OCI-LY1 (cell line): ENCODE measurements around the gene IL33.

ENCODE experiments used
- H2AFZ ChIP-seq: fragments of 200-600 bp; sonication (generic), shearing (Covaris generic); 2 replicates; pipeline ENCODE4 v1.6.0; 2014; ENCODE audit warnings: antibody characterized with exemption, mild to moderate bottlenecking, low read length
- H3F3A ChIP-seq: fragments of 200-600 bp; sonication (generic), shearing (Covaris generic); 2 replicates; pipeline ENCODE4 v1.6.0; 2014; ENCODE audit warnings: mild to moderate bottlenecking, antibody characterized with exemption, low read length, moderate library complexity; ENCODE audit not compliant: insufficient read depth
- H3K27ac ChIP-seq: fragments of 200-600 bp; sonication (generic); 2 replicates; pipeline ENCODE4 v1.5.1; 2014; ENCODE audit warnings: low read length, mixed run types, mild to moderate bottlenecking, low read depth; ENCODE audit not compliant: poor library complexity, severe bottlenecking
- H3K27me3 ChIP-seq: fragments of 200-600 bp; sonication (generic); 2 replicates; pipeline ENCODE4 v1.6.0; 2014; ENCODE audit warnings: antibody characterized with exemption, mild to moderate bottlenecking, low read length, moderate library complexity; ENCODE audit not compliant: insufficient read depth
- H3K36me3 ChIP-seq: fragments of 200-600 bp; sonication (generic); 2 replicates; pipeline ENCODE4 v1.6.1; 2014; ENCODE audit warnings: mild to moderate bottlenecking, antibody characterized with exemption, low read length, moderate library complexity, mixed read lengths; ENCODE audit not compliant: insufficient read depth
- H3K4me1 ChIP-seq: fragments of 200-600 bp; sonication (generic); 2 replicates; pipeline ENCODE4 v1.5.1; 2014; ENCODE audit warnings: mild to moderate bottlenecking, low read length, moderate library complexity; ENCODE audit not compliant: insufficient read depth, severe bottlenecking
- H3K4me2 ChIP-seq: fragments of 200-600 bp; sonication (generic), shearing (Covaris generic); 2 replicates; pipeline ENCODE4 v1.6.1; 2014; ENCODE audit warnings: low read length
- H3K4me3 ChIP-seq: fragments of 200-600 bp; sonication (generic); 2 replicates; pipeline ENCODE4 v1.5.1; 2014; ENCODE audit warnings: low read length, low read depth, mild to moderate bottlenecking, mixed read lengths; ENCODE audit not compliant: poor library complexity, severe bottlenecking
- H3K79me2 ChIP-seq: fragments of 200-600 bp; shearing (Covaris generic); 2 replicates; pipeline ENCODE4 v1.6.1; 2016; ENCODE audit warnings: mixed run types, low read length, mixed read lengths; ENCODE audit not compliant: insufficient read depth
- H3K9ac ChIP-seq: fragments of 200-600 bp; sonication (generic), shearing (Covaris generic); 2 replicates; pipeline ENCODE4 v1.6.1; 2014; ENCODE audit warnings: mild to moderate bottlenecking, low read length, mixed read lengths
- H3K9me2 ChIP-seq: fragments of 200-600 bp; sonication (generic), shearing (Covaris generic); 2 replicates; pipeline ENCODE4 v1.6.1; 2014; ENCODE audit warnings: low read depth, mild to moderate bottlenecking, low read length, mixed read lengths
- H3K9me3 ChIP-seq: fragments of 200-600 bp; shearing (Covaris generic); 2 replicates; pipeline ENCODE4 v1.6.1; 2014; ENCODE audit warnings: low read length, mixed read lengths
- H4K20me1 ChIP-seq: fragments of 200-600 bp; sonication (generic), shearing (Covaris generic); 2 replicates; pipeline ENCODE4 v1.6.0; 2016; ENCODE audit warnings: mild to moderate bottlenecking, low read length; ENCODE audit not compliant: insufficient read depth
- CTCF ChIP-seq: fragments of 200-600 bp; sonication (generic), shearing (Covaris generic); IDR thresholded peaks from 2 replicates; pipeline ENCODE4 v1.5.1; 2017; ENCODE audit warnings: mild to moderate bottlenecking, antibody characterized with exemption, low read length, moderate library complexity, mixed read lengths
- EZH2 ChIP-seq: fragments of 200-600 bp; sonication (generic), shearing (Covaris generic); IDR thresholded peaks from 2 replicates; pipeline ENCODE4 v1.8.0; 2017; ENCODE audit warnings: borderline replicate concordance, mixed run types, mild to moderate bottlenecking, antibody characterized with exemption, low read length, moderate library complexity, mixed read lengths

IL33 gene

DNA sequence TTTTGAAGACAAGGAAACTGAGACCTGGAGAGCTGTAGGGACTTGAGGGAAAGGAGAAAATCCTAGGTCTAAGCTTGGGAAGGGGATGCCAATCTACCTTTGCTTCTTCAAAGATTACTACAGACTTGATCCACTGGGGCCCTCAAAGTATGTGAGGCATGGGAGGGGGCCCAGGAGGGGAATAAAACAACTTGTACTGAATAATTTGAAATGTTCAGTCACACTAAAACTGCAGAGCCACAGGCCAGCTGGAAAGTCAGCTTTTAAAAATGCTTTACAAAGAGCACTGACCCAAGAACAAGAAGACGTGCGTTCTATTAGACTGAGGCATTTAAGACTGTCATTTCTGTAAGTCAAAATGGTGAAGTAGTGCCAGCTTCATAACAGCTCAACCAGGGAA lies 13.6 kb downstream of the IL33 start:
- Histone ChIP-seq H3K36me3 (no peaks in the 10 kb centered on the region), H3K79me2 (no peaks in the 10 kb centered on the region), H4K20me1 (no peaks in the 10 kb centered on the region), H3K4me1 (no peaks in the 10 kb centered on the region), H3K9me2 (no peaks in the 10 kb centered on the region), H3K4me3 (no peak overlapping the region), H3K27ac (no peak overlapping the region), H3K4me2 (no peak overlapping the region), H2AFZ (no peak overlapping the region), H3K9ac (no peak overlapping the region), H3K27me3 (no peaks in the 10 kb centered on the region), H3F3A (no peaks in the 10 kb centered on the region), H3K9me3 (no peaks in the 10 kb centered on the region)
- TF ChIP-seq CTCF = no peak
- TF ChIP-seq EZH2 = no peak

DNA sequence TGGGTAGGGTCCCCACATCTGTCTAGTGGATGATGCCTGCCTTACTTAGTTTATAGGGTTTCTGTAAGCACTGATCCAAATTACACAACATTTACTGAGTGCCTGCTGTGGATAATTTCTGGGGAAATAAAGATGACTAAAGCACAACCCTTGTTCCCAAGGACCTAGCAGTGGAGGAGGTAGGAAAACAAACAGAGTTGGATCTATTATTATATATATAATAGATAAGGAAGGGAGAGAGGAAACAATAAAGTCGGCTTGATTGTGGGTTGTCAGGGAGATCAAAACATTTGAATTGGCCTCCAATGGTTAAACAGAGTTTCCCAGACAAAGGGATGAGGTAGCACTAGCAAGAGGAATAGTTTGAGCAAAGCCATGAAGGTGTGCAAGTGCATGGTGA lies 14.0 kb downstream of the IL33 start:
- no peaks in the 10 kb centered on the region for H3K9me3 ChIP-seq
- H3K4me3 ChIP-seq = no peak overlapping the region
- TF ChIP-seq EZH2 (no peak), CTCF (no peak)
- no peaks in the 10 kb centered on the region for H3K9me2 ChIP-seq
- H3K4me2 ChIP-seq = no peak overlapping the region
- no peak overlapping the region for H3K9ac ChIP-seq
- H3K36me3 ChIP-seq = no peaks in the 10 kb centered on the region
- H3K27ac ChIP-seq = no peak overlapping the region
- H3F3A ChIP-seq = no peaks in the 10 kb centered on the region
- no peaks in the 10 kb centered on the region for H3K27me3 ChIP-seq
- H3K4me1 ChIP-seq = no peaks in the 10 kb centered on the region
- no peak overlapping the region for H2AFZ ChIP-seq
- no peaks in the 10 kb centered on the region for H4K20me1 ChIP-seq
- H3K79me2 ChIP-seq = no peaks in the 10 kb centered on the region

DNA sequence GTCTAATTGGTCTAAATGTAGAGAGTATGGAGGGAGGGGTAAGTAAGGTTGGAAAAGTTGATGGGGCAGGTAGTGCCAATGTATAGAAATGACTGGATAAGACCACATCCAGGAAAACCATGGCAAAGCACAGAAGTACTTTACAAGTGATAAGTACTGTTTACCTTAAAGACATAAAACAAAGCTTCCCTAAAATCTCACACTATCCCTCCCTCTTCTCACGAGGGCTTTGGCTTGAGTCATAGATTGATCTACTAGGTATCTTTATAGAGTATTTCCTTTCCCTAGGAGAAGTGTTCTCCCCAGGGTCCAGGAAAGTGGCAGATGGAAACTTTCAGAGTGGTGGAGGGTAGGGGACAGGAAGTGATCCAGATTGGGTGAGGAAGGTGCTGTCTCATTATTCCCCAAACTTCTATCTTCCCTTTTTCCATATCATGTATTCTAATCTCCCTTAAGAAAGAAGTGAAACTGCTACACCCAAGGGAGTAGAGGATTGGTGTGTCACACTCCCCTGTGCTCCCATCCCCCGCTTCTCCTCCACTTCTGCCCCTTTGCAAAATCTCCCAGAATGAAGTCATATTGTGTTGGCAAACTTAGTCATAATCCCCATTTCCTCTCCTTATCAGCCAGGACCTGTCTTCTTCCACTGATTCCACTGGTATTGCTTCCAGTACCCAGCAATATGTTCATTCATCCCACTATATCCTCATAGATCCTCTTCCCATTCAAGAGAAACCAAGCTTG lies 14.6 kb downstream of the IL33 start:
- no peaks in the 10 kb centered on the region for H3K9me2 ChIP-seq
- H3K4me2 ChIP-seq = no peak overlapping the region
- no peaks in the 10 kb centered on the region for H4K20me1 ChIP-seq
- H3K4me3 ChIP-seq = no peak overlapping the region
- H3K4me1 ChIP-seq = no peaks in the 10 kb centered on the region
- no peak overlapping the region for H3K27ac ChIP-seq
- H3F3A ChIP-seq = no peaks in the 10 kb centered on the region
- no peak overlapping the region for H3K9ac ChIP-seq
- H2AFZ ChIP-seq = no peak overlapping the region
- no peak for TF ChIP-seq CTCF
- TF ChIP-seq EZH2 = no peak
- H3K27me3 ChIP-seq = no peaks in the 10 kb centered on the region
- H3K79me2 ChIP-seq = no peaks in the 10 kb centered on the region
- no peaks in the 10 kb centered on the region for H3K36me3 ChIP-seq
- H3K9me3 ChIP-seq = no peaks in the 10 kb centered on the region
